NCI-H69 (cell line): ENCODE results near the gene NHERF1.

Source experiments
- DNase-seq: peaks from one replicate; lab custom pipeline; 2025; lab: John Stamatoyannopoulos, UW

The NHERF1 gene

GRCh38 chr17:74749279-74750038, 1.0 kb downstream of the NHERF1 start:
- peak; percentile 64 for DNase-seq

DNA sequence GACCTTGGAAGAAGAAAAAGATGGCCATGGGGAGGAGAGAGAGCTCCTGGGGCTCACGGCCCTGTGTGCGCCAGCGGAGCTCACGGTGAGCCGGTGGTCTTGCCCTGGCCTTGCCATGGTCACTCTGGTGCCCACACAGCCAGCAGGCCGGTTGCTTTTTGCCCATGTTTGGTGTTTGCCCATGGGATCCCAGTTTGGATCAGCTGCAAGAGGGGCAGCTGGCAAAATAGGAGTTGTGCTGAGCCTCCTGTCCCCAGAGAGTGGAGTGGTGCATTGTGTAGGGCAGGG, 1.6 kb downstream of the NHERF1 start:
- DNase-seq = no peak

DNA sequence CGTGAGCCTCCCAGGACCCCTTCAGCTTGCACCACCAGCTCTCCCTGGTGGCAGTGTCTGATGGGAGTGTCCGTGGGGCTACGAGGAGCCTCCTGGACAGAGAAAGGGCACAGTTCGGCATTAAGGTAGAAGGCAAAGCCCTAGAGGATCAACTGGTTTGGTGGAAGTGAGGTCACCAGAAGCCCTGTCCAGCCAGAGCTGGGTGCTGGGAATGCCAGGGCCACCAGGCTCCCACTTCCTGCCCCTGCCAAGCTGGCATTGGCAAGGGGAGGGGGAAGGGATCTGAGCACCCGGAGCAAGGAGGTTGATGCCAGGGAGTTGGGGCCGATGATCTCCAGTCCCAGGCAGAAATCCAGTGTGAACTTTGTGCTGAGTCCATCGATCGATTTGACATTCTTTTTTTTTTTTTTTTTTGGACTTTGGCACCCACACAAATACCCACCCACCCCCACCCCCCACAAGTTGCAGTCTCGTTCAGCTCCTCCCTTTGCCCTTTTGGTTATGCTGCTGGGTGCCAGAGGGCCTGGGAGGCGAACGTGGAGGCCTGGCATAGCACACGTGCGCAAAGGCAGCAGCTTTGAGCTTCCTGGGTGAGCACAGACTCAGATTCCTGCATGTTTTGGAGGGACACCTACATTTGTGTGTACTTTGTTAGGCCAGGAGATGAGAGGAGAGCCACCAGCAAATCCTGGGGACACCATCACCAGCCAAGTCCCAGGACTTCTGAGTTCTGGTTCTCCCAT, 2.1 kb downstream of the NHERF1 start:
- DNase-seq = no peak

DNA sequence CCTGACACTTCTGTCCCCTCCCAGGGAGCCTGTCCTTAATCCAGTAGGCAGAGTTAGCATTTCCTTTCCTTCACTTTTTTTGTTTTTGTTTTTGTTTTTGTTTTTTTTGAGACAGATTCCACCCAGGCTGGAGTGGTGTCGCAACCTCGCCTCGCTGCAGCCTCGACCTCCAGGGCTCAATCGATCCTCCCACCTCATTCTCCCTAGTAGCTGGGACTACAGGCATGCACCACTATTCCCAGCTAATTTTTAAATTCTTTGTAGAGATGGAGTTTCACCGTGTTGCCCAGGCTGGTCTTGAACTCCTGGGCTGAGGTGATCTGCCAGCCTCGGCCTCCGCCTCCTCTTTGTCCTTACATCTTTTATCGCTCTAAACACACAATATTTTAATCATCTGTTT, 4.0 kb downstream of the NHERF1 start:
- DNase-seq = no peak

DNA sequence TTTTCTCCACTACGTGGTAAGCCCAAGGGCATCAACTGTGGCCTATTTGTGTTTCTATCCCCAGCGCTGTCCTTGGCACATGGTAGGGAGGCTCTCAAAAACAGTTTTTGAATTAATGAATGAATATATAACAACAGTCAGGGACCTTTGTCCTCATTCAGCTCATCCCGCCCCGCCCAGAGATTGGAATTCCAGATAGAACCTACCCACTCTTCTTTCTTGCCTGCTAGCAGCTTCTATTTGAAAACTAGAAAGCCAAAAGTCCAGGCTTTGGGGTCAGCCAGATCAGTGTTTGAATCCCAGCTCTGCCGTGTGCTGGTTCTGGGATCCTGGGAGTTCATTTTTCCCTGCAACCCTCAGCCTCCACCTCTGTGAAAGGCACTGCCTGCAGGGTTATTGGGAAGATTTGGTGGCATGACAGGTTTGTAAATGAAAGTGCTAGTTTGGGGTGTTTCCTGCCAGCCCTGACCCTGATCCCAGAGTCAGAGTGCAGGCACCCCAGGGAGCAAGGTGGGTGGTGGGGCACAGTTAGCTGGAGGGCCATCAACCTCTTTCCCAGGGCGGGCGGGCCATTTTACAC, 4.5 kb downstream of the NHERF1 start:
- no peak for DNase-seq

DNA sequence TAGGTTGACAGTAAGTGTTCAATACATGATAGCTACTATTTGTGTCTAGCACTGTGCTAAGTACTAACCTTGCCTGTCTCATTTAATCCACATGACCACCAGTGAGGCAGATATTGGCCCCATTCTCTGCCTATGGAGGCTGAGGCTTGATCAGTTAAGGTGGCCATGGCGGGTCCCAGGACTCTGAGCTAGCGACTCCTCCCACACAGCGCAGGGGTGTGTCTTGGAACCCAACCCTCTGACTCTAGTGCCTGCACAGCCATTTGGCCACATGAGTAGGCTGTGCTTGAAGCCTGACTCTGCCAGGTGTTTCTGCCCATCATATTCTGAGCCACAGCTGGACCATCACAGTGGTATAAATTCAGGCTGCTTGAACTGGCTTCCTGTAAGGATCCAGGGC, 6.4 kb downstream of the NHERF1 start:
- no peak for DNase-seq

DNA sequence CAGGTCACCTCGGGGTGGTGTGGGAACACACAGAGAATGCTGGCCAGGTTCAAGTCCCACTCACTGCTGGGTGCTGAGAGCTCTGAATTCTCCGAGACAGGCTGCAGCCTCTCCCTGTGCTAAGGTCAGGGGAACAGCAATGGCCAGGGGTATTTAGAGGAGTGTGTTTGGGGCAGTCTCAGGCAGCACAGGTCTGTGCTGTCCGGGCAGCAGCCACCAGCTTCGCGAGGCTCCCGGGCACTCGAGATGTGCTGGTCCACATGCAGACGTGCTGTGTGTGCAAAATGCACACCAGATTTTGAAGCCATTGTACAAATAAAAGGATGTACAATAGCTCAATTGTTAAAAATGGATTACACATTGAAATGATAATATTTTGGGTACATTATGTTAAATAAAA, 7.1 kb downstream of the NHERF1 start:
- DNase-seq = no peak

GRCh38 chr17:74756891-74757290, 8.5 kb downstream of the NHERF1 start:
- no peak for DNase-seq

DNA sequence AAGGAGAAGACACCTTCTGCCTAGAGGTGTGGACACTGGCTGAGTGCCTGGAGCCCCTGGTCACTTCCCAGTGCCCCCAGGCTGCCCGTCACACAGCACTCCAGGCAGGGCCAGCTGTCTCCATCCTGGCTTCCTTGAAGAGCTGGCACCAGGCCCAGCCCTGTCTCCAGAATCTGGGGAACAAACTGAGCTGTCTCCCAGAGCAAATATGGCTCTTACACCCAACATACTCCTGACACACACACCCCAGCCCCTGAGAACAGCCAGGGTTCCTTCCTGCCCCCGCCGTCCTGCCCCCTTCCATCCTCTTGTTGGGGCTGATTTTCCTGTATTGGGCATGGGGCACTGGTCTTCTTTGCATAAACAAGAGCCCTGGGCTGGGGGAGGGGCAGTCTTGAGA, 9.1 kb downstream of the NHERF1 start:
- DNase-seq = peak; percentile 84

GRCh38 chr17:74757931-74758847, 9.8 kb downstream of the NHERF1 start:
- DNase-seq = peak; percentile 82

DNA sequence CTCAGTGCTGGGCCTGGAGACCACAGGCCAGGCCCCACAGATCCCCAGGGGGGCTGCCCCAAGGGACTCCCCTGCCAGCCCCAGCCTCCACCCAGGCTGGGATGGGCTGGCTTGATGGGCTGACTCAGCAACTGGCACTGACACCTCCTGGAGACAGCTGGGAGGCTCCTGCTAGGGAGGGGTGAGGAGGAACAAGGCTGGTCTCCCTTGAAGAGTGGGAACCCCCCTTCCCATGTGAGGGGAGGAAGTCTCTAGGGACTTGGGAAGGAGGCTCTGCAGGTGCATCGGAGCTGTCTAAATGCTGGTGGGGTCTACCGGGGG, 10.4 kb downstream of the NHERF1 start:
- peak; percentile 53 for DNase-seq

GRCh38 chr17:74759243-74759801, 10.9 kb downstream of the NHERF1 start:
- no peak for DNase-seq

GRCh38 chr17:74759941-74760340, 11.5 kb downstream of the NHERF1 start:
- DNase-seq = no peak

- DNase-seq = peak; percentile 22
These were observed 12.1 kb downstream of the NHERF1 start for GRCh38 chr17:74760404-74761105.

DNA sequence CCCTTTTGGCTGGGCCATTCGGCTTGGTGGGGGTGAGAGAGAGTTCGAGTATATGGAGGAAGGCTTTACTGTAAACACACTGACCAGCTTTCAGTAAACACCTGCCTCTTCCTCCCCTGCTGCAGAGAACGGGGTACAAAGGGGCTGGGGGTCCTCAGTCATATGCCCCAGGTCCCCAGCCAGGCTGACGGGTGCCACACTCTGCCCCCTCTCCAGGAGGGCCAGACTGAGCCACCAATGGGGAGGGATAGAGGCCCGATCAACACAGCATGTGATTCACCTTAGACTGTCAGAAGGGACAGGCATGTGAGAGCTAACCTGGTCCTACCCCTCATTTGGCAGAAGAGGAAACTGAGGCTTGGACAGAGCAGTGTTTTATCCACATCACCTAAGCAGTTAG, 13.0 kb downstream of the NHERF1 start:
- DNase-seq = no peak

GRCh38 chr17:74761931-74762330, 13.5 kb downstream of the NHERF1 start:
- DNase-seq = no peak

DNA sequence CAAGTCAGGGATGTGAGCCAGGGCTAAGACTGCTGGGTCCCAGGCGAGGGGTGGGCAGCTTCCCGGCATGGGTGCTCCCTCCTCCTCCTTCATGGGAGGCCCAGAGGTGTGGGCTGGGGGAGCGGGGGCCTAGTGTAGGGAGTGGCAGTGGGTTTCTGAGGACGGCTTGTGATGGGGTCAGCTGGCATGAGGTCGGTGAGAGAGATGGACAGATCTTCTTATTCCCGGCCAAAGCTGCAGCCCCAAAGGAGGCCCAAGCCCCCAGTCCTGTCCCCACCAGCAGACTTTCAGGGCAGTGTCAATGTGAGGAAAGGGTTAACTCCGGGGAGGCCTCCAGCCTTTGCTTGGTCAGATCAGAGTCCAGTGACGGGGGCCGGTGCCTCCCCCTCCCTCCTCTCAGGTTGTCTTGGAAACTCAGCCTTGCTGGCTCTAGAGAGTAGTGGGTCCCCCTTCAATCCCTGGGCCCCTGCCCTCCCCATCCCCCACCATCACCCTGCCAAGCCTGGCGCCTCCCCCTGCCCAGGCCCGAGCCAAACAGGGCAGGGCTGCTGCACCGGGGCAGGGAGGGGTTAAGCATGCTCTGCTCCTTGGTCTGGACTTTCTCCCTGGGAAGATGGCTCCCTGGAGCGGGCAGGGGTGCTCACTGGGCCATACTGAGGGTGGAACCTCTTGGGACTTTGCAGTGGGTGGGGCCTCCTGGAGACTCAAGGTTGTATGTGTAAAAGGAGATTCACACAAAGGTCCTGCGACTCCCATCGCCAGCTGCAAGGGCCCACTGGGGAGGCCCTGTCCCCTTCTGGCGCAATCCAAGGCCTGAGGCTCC, 15.3 kb downstream of the NHERF1 start:
- no peak for DNase-seq

- DNase-seq = no peak
These were observed 16.4 kb downstream of the NHERF1 start for GRCh38 chr17:74764751-74765286.

DNA sequence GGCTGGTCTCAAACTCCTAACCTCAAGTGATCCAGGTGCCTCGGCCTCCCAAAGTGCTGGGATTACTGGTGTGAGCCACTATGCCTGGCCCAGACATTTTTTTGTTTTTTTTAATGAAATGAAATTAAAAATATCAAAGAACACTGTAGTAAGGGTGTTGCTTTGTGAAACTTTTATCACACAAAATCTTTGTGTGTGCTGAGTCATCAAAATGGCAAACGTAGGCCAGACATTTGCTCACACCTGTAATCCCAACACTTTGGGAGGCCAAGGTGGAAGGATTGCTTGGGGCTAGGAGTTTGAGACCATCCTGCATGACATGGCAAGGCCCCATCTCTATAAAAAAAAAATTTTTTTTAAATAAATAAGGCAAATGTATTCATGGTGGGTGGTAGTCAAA, 18.0 kb downstream of the NHERF1 start:
- no peak for DNase-seq

GRCh38 chr17:74767111-74767516, 18.7 kb downstream of the NHERF1 start:
- no peak for DNase-seq
